ENCODE measurements around the gene CBY1. TPM values are rescaled to one million over a fixed set of nuclear protein-coding genes. Genes with fewer than 3 reads are reported as not detected.

Gene CBY1
- 39.1 and 39.4 TPM in 2 replicates for total RNA-seq
- long read RNA-seq, transcript CBY1-201 (5 exons, 1,133 nt) = major isoform, 13 of 25 reads
- long read RNA-seq, partial matches to known transcripts = 0 of 25 reads
- long read RNA-seq, other reads (novel, unspliced or antisense) = 8 of 25 reads

DNA sequence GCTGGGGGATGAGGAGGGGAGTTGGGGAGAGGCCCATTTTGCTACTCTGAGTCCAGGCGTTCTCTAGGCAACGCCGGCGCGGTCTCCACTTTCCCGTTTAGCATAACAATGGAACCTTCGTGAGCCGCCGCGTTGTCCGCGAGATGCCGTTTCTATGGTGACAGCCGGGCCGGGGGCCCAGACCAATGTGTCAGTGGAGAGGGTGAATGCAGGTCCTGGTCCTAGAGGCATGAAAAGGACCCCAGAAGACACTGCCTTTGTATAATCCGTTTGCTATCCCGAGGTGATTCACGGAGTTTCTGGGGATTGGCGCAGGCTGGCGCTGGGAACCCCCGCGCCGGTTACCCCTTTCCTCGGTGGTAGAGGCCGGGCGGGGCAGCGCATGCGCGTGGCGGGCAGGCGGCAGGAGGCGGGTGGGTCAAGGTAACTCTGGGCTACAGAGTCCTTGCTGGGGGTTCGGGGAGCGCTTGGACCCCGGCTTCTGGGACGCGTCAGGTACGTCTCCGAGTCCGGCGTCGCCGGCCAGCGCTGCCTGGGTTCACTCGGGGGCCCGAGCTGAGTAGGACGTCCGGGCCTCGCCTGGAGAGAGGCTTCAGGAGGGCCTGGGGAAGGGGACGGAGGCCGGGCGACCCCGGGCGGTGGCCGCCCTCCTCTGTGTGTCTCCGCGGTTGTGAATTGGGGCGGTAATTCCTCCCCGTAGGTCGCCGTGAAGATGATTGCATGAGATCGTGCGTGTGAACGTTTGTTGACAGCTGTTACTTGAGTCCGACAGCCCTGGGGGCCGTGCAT is at the start of gene CBY1, which contains the start of gene FAM227A:
Gene CBY1, plus strand, starts transcription at position 383 of the 789 bp plus-strand sequence. CDS start 11,417 bp downstream, outside the sequence.
Gene FAM227A, minus strand, starts transcription at position 137 of the 789 bp plus-strand sequence. CDS start 6,224 bp downstream, outside the sequence.
- Mint-ChIP-seq H3K9me3 (no peaks in the 10 kb centered on the region), H3K27me3 (ENCODE audit: low read depth) (no peaks in the 10 kb centered on the region), H3K36me3 (ENCODE audit: low read depth) (peaks cover 3% of the 10 kb centered on the region), H3K27ac (ENCODE audit: unreplicated experiment) (peak within 1 kb of the TSS; percentile 100), H3K4me3 (peak within 1 kb of the TSS; percentile 97), H3K4me1 (peaks cover 18% of the 10 kb centered on the region)
- peak; percentile 85 for DNase-seq (ENCODE audit: low read depth, low spot score)
- TF ChIP-seq, protein P1, sequence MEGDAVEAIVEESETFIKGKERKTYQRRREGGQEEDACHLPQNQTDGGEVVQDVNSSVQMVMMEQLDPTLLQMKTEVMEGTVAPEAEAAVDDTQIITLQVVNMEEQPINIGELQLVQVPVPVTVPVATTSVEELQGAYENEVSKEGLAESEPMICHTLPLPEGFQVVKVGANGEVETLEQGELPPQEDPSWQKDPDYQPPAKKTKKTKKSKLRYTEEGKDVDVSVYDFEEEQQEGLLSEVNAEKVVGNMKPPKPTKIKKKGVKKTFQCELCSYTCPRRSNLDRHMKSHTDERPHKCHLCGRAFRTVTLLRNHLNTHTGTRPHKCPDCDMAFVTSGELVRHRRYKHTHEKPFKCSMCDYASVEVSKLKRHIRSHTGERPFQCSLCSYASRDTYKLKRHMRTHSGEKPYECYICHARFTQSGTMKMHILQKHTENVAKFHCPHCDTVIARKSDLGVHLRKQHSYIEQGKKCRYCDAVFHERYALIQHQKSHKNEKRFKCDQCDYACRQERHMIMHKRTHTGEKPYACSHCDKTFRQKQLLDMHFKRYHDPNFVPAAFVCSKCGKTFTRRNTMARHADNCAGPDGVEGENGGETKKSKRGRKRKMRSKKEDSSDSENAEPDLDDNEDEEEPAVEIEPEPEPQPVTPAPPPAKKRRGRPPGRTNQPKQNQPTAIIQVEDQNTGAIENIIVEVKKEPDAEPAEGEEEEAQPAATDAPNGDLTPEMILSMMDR (conservative IDR thresholded peaks at IDR 0.05) = no peak

DNA sequence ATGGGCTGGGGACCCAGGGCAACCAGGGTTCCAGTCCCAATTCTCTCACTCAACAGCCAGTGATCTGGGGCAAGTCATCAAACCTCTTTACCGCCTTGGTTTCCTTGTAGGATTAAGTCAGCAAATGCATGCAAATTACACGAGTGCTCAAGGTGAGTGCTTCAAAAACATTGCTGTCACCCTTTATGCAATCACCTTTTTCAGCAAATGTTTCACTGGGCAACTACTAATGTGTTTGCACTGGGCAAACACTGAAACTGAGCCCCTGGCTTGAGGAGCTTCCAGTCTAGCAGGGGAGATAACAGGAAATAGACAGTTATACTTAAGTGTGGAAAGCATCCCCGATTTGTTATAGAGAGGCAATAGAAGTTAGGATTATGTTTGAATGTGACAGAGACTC is 48.8 kb upstream of the CBY1 start:
- Mint-ChIP-seq H3K4me1 (no peaks in the 10 kb centered on the region), H3K4me3 (no peak overlapping the region), H3K27ac (ENCODE audit: unreplicated experiment) (no peak overlapping the region), H3K36me3 (ENCODE audit: low read depth) (peaks cover 11% of the 10 kb centered on the region), H3K27me3 (ENCODE audit: low read depth) (no peaks in the 10 kb centered on the region), H3K9me3 (no peaks in the 10 kb centered on the region)
- DNase-seq (ENCODE audit: low read depth, low spot score) = no peak
- TF ChIP-seq, protein P1 (conservative IDR thresholded peaks at IDR 0.05) = no peak

DNA sequence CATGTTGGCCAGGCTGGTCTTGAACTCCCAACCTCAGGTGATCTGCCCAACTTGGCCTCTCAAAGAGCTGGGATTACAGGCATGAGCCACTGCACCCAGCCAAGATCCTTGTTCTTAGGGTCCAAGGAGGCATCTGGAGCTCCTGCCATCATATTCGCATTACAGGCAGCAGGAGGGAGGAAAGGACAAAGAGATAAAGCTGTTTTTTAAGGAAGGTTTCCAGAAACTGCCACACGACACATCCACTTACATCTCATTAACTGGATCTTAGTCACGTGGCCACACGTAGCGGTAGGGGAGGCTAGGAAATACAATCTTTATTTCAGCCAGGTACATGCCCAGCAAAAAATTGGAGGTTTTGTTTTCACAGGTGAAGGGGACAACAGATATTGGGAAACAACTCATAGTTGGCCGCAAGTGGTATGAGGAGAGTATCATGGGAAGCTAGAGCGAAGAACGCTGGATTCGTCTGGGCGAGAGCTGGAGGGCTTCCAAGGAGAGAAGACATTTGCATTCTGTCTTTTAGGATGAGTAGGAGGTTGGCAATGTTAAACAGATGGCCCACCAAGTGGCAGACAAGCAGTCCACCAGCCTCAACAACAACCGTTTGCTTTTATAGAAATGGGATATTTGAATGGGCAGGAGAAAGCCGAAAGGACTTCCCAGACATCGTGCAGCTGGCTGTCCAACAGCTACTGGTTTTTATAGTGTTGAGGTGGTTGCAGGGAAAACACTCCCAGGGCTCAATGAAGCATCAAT is 47.3 kb upstream of the CBY1 start:
- Mint-ChIP-seq H3K27ac (ENCODE audit: unreplicated experiment) (no peak overlapping the region), H3K4me1 (no peaks in the 10 kb centered on the region), H3K9me3 (no peaks in the 10 kb centered on the region), H3K27me3 (ENCODE audit: low read depth) (no peaks in the 10 kb centered on the region), H3K4me3 (no peak overlapping the region), H3K36me3 (ENCODE audit: low read depth) (peaks cover 11% of the 10 kb centered on the region)
- TF ChIP-seq, protein P1 (conservative IDR thresholded peaks at IDR 0.05) = no peak
- DNase-seq (ENCODE audit: low read depth, low spot score) = no peak

DNA sequence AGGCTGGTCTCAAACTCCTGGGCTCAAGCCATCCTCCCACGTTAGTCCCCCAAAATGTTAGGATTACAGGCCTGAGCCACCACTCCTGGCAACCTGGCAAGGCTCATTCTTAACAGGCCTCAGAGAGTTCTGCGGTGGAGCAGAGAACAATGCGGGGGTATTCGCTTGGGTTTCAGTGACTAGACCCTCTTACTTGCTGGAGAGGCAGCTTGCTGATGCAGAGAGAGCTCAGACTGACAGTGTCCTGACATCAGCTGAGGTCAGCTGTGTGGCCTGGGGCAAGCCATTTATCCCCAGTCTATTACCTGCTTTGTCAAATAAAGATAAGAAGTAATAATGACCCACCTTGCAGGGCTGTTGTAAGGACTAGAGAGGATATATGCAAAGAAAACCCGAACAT is 46.2 kb upstream of the CBY1 start:
- Mint-ChIP-seq H3K36me3 (ENCODE audit: low read depth) (peaks cover 11% of the 10 kb centered on the region), H3K27me3 (ENCODE audit: low read depth) (no peaks in the 10 kb centered on the region), H3K4me3 (no peak overlapping the region), H3K4me1 (peaks cover 5% of the 10 kb centered on the region), H3K27ac (ENCODE audit: unreplicated experiment) (no peak overlapping the region), H3K9me3 (no peaks in the 10 kb centered on the region)
- DNase-seq (ENCODE audit: low read depth, low spot score) = no peak
- TF ChIP-seq, protein P1 (conservative IDR thresholded peaks at IDR 0.05) = no peak

DNA sequence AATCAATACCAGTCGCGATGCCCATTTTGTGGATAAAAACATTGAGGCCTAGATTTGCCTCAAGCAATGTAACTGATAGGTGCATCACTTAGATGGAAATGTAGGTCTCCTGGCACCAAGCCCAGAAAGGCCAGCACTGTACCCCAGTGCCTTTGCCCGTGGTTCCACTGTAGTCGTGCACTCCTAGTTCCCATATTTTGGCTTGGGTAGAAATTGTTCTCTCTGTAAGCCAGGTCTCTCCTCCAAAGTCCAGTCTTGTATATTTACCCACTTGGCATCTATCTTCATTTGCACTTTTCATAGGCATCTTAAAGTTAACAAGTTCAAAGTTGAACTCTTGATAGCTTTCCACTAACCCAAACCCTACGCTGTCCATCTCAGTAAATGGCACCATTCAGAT is 44.9 kb upstream of the CBY1 start:
- no peak overlapping the region for H3K27ac Mint-ChIP-seq (ENCODE audit: unreplicated experiment)
- peaks cover 5% of the 10 kb centered on the region for H3K4me1 Mint-ChIP-seq
- H3K4me3 Mint-ChIP-seq = no peak overlapping the region
- H3K36me3 Mint-ChIP-seq (ENCODE audit: low read depth) = peaks cover 15% of the 10 kb centered on the region
- no peak for DNase-seq (ENCODE audit: low read depth, low spot score)
- H3K9me3 Mint-ChIP-seq = no peaks in the 10 kb centered on the region
- no peaks in the 10 kb centered on the region for H3K27me3 Mint-ChIP-seq (ENCODE audit: low read depth)
- TF ChIP-seq, protein P1 (conservative IDR thresholded peaks at IDR 0.05) = no peak

All from neural crest cell (in vitro differentiated cells).